Non-pigmented ciliary epithelial cell (primary cell): ENCODE data around the gene MRPL10.
"Not testable (repeated sequence)": the region's sequence is repeated elsewhere in the genome, so short reads cannot be mapped to it uniquely, and the experiment has no call there.

Experiments
- DNase-seq: peaks from one replicate; pipeline ENCODE4 v3.0.0-alpha.2; 2010; ENCODE audit warnings: low read depth

MRPL10 gene

DNA sequence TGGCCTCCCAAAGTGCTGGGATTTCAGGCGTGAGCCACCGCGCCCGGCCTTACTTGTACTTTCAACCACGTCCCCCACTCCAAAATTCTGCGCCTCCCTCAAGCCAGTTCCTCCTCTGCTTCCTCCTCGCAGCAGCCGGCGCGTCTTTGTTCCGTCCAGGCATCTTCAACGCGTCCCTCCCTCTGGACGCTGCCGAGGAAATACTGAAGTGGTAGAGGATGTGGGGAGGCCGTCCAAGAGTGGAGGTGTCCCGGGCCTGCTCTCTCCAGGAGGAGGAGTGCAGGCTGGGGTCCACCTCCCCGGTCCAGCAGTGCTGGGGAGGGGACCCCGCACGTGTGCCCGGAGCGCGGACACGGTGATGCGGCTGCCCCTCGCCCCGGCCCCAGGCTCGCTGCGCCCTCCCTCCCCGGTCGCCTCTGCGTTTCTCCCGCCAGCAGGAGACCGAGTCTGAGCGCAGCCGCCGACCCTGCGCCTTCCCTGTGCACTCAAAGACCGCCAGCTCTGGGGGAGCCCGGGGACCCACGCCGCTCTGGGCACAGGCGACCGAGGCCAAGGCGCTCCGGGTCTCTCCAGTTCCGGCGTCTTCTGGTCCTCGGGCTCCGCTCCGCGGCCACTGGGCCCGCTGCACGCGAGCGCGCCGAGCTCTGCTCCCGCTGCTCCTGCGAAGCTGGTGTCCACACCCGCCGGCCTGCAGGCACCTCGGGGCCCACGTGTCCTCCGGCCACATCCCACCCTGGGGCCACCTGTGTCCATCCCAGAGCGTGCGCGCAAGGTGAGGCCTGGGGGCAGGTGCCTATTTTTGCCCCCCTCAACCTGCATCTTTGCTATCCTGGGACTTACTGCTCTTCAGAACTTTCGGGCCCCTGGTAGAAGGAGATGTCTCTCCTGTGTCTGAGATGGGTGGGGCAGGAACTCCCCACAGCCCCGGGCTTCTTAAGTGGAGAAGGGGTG lies 41.5 kb downstream of the MRPL10 start:
- no peak for DNase-seq

DNA sequence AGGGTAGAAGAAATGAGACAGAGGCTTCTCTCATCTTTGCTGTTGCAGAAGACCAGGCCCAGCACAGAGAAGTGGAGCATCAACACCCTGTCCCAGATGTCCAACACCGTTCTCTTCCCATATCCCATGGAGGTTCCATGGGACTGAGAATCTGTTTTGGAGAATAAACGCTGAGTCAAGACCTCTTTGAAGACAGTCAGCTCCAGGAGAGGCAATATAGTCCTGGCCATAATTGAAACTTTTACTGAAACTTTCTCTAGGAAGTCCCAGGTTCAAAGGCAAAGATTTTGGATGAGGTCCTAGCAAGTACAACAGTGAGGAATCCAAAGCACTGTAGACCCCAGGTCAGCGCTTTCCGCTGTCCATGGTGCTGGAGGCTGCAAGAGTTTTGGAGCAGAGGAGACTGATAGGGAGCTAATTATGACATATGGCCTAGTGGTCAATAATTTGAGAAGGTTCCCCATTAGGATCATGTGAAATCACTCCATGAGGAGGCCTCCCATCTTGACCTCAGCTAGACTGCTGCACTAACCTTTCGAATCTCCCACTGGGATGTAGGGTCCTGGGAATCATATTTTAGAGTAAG lies 45.7 kb downstream of the MRPL10 start:
- DNase-seq = no peak

DNA sequence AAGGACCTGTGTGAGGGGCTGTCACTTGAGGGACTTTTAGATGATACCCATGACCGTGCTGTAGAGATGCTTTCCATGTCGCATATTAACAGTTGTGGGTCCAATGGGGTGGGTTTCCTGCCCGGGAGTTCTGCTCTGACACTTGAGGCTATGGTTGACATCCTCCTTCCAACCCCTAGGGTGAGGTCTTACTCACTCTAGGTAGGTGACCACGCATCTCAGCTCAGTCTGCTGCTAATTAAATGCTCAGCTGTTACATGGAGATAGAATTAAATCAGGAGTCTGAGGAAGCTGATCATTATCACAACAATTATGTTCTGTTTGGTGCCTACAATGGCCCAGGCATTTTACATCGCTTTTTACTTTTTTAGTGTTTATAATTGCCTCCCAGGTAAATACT lies 49.9 kb downstream of the MRPL10 start:
- DNase-seq = no peak

DNA sequence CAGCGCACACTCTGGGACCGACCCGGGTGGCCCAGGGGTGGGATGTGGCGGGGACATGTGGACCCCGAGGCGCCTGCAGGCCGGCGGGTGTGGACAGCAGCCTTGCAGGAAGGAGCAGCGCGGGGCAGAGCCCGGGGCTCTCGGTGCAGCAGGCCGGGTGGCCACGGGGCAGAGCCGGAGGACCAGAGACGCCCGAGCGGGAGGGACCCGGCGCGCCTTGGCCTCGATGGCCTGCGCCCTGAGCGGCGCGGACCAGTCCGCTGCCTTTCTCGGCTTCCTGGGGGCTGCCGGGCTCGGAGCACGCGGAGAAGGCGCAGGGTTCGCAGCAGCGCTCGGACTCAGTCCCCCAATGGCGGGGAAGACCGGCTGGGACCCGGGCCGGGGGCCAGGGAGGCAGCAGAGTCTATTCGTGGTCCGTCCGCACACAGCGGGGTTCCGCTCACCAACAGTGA lies 53.1 kb downstream of the MRPL10 start:
- DNase-seq = no peak

DNA sequence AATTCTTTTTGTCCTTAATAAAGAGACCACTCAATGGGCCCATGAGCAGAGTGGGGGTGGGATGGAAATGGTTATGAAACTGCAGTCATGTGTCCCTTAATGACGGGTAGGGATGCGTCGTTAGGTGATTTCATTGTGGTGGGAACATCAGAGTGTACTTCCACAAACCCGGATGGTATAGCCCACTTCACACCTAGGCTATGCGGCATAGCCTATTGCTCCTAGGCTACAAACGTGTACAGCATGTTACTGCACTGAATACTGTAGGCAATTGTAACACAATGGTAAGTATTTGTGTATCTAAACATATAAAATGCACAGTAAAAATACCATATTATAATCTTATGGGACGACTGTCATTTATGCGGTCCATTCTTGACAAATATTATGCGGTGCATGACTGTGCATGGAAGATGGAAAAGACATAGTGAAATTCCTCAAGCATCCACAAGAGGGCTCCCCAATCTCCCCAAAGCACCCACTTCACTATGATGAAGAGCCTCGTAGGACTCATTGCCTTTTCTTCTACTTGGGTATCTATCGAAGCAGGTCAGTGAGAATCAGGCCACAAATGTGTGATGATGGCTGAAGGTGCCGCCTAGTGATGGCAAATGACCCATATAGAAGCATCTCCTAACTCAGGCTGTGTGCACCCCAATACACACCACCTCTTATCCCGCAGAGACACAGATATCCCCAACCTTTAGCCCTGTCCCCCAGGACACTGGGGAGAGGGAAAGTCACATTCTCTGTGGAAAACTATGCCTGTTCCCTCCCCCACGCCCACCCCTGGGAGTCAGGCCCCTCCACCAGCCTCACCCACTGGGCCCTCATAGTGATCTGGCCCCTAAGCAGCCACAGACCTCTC lies 54.8 kb downstream of the MRPL10 start:
- no peak for DNase-seq

DNA sequence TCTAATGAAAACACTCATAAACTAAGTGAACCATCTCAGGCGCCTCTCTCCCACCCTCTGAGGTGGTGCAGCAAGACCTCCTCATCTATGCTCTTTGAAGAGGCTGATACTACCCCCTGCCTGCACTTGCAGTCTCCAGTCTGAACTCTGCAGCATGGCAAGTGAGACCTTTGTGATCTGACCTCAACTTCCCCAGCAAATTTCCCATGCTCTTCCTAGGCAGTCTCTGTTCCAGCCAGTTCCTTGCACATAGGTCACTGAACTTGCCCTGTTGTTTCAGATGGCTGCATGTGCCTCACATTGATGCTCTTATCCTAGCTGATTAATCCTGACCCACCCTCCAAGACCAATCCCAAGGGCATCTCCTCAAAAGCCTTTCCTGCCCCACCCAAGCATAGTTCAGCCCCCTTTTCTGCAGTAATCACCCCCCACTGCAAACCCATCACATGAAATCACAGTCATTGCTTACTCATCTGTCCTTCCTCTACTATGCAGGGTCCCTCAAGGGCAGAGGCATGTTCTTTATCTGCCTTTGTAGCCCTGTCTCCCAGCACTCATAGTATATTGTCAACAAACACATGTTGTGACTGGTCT lies 56.3 kb downstream of the MRPL10 start:
- no peak for DNase-seq

DNA sequence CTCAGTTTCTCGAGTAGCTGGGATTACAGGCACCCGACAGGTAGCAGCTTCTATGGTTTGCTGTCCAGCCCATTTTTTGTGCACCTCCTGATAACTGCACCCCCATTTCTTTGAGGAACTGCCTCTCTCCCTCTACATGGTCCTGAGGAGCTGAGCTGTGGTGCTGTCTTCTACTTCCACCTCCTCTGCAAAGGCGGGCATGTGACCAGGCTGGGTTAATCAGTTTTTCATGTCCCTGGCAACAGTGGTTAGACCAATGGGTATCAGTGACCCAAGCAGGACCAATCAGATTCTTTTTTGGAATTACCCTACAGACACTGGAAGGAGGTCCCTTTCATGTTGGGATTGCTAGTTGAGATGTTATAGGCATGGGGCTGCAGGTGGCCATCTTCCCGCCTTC lies 57.0 kb downstream of the MRPL10 start:
- no peak for DNase-seq

DNA sequence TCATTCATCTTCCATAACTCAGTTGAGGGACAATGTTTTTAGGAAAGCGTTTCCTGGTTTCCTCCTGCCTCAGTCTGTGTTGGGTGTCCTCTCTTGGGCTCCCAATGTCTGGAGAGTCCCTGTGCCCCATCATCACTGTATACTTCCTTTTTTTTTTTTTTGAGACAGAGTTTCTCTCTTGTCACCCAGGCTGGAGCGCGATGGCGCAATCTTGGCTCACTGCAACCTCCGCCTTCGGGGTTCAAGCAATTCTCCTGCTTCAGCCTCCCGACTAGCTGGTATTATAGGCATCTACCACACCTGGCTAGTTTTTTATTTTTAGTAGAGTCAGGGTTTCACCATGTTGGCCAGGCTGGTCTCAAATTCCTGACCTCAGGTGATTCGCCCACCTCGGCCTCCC lies 57.7 kb downstream of the MRPL10 start:
- DNase-seq = not testable (repeated sequence)
